Osteocyte (in vitro differentiated cells): Measurements from ENCODE around the gene SBF2. TPM values are rescaled to one million over a fixed set of nuclear protein-coding genes. Genes with fewer than 3 reads are reported as not detected.
A peak's percentile ranks its signal among the peaks of the same experiment; 100 is the strongest.

Experiments used
- DNase-seq: peaks from one replicate; pipeline ENCODE4 v3.0.0; 2021; ENCODE audit warnings: mixed read lengths; ENCODE audit not compliant: unreplicated experiment; ENCODE audit errors: extremely low spot score
- H3K27ac Mint-ChIP-seq: one replicate; pipeline ENCODE4 v1.8.0; 2021; ENCODE audit warnings: mild to moderate bottlenecking, mixed read lengths; ENCODE audit not compliant: unreplicated experiment
- H3K27me3 Mint-ChIP-seq: one replicate; pipeline ENCODE4 v1.8.0; 2021; ENCODE audit warnings: mixed read lengths; ENCODE audit not compliant: unreplicated experiment
- H3K36me3 Mint-ChIP-seq: one replicate; pipeline ENCODE4 v1.8.0; 2021; ENCODE audit warnings: mixed read lengths; ENCODE audit not compliant: unreplicated experiment
- H3K4me1 Mint-ChIP-seq: one replicate; pipeline ENCODE4 v1.8.0; 2021; ENCODE audit warnings: mixed read lengths; ENCODE audit not compliant: unreplicated experiment
- H3K4me3 Mint-ChIP-seq: one replicate; pipeline ENCODE4 v1.8.0; 2021; ENCODE audit warnings: mild to moderate bottlenecking, moderate library complexity, mixed read lengths; ENCODE audit not compliant: unreplicated experiment
- H3K9me3 Mint-ChIP-seq: one replicate; pipeline ENCODE4 v1.8.0; 2021; ENCODE audit warnings: mixed read lengths; ENCODE audit not compliant: unreplicated experiment
- CTCF ChIP-seq: fragments of 200-600 bp; sonication (generic); IDR thresholded peaks from 2 replicates; pipeline ENCODE4 v1.5.0; 2021; ENCODE audit warnings: antibody characterized with exemption, mild to moderate bottlenecking, moderate library complexity
- total RNA-seq: library from RNA; stranded (reverse); gene quantifications from 2 replicates; pipeline ENCODE4 v1.2.1, GENCODE V29; 2021

Gene SBF2
- total RNA-seq, 1 donor from 2014 or later: 65.2 TPM

DNA sequence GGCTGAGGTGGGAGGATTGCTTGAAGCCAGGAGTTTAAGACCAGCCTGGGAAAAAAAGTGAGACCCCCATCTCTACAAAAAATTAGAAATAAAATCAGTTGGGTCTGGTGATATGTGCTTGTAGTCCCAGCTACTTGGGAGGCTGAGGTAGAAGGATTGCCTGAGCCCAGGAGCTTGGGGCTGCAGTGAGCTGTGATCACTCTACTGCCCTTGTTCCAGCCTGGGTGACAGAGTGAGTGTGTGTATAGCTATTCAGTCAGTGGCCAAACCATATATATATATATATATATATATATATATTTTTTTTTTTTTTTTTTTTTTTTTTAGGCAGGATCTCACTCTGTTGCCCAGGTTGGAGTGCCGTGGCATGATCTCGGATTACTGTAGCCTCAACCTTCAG lies 35.3 kb upstream of the SBF2 start:
- peaks cover 54% of the 10 kb centered on the region for H3K4me1 Mint-ChIP-seq
- no peak overlapping the region for H3K4me3 Mint-ChIP-seq
- DNase-seq: no peak
- no peaks in the 10 kb centered on the region for H3K36me3 Mint-ChIP-seq
- TF ChIP-seq CTCF: no peak
- H3K27ac Mint-ChIP-seq: peak overlapping the region; percentile 78
- no peaks in the 10 kb centered on the region for H3K27me3 Mint-ChIP-seq
- H3K9me3 Mint-ChIP-seq: no peaks in the 10 kb centered on the region

GRCh38 chr11:10328314-10329098 lies 34.5 kb upstream of the SBF2 start:
- H3K27ac Mint-ChIP-seq: peak overlapping the region; percentile 78
- H3K9me3 Mint-ChIP-seq: no peaks in the 10 kb centered on the region
- H3K4me1 Mint-ChIP-seq: peaks cover 59% of the 10 kb centered on the region
- DNase-seq: no peak
- no peak for TF ChIP-seq CTCF
- no peaks in the 10 kb centered on the region for H3K27me3 Mint-ChIP-seq
- H3K4me3 Mint-ChIP-seq: no peak overlapping the region
- no peaks in the 10 kb centered on the region for H3K36me3 Mint-ChIP-seq

DNA sequence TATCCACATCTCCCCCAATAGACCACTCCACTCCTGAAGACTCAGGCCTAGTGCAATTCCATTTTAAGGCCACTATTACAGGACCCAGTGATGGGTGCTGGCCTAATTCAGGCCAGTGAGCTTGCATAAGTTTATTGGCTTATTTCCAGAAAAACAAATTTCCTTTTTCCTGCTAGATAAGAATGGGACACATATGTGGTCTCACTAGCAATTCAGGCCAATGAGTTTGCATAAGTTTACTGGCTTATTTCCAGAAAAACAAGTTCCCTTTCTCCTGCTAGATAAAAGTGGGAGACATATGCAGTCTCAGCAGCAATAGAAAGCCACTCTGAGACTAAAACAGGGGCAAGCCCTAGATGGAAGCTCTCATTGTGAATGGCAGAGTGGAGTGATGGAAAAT lies 33.2 kb upstream of the SBF2 start:
- no peak overlapping the region for H3K27ac Mint-ChIP-seq
- H3K4me1 Mint-ChIP-seq: peaks cover 71% of the 10 kb centered on the region
- no peak for DNase-seq
- H3K9me3 Mint-ChIP-seq: no peaks in the 10 kb centered on the region
- H3K4me3 Mint-ChIP-seq: no peak overlapping the region
- H3K36me3 Mint-ChIP-seq: no peaks in the 10 kb centered on the region
- no peak for TF ChIP-seq CTCF
- no peaks in the 10 kb centered on the region for H3K27me3 Mint-ChIP-seq

DNA sequence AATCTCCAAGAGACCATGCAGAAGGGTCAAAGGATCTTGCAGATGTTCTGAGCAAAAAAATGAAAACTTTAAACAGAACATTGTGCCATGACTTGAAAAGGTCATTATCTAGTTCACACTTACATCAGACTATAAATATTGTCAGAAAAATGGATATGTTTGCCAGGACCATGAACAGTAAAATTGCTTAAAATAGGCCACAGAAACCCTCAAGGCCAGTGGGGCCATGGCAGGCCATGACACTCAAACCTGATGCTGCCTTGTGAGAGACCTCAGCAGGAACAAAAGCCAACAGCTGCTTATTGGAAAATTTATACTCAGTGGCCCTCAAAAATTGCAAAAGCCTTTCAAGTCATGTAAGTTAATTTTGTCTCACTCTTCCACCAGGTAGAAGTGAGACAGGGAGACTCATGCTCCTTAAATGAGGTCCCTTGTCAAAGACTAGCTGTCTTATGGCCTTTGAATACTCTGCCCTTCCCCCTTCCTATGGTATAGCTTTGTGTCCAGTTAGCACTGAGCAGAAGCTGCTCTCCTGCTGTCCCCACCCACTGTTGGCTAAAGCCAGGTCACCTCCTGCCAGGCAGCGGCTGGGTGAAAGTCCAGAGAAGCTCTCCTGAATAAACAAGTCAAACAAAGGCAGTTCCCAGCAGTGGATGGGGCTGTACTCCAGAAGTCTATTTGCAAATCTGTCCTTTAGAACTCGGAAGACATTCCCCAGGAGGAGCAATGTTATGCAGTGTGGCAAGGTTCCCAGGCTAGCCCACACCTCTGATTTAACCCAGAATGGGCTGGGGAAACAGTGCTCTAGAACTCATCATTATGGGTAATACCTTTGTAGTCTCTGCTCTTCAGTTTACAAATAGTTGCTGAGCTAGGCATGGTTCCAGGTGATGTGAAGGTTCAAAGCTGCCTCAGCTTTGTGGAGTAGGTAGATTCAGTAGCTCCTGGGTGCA lies 32.3 kb upstream of the SBF2 start:
- no peak for TF ChIP-seq CTCF
- Mint-ChIP-seq H3K36me3 (no peaks in the 10 kb centered on the region), H3K9me3 (no peaks in the 10 kb centered on the region), H3K4me3 (no peak overlapping the region), H3K27ac (peak overlapping the region; percentile 93), H3K4me1 (peaks cover 75% of the 10 kb centered on the region), H3K27me3 (no peaks in the 10 kb centered on the region)
- DNase-seq: no peak
